SIG-M5 treated with dmso at 0.1 percent for 504 hours (cell line): ENCODE data around the gene PAK5.

Experiments used
- DNase-seq: peaks from one replicate; lab custom pipeline; 2025; ENCODE audit not compliant: unreplicated experiment; lab: John Stamatoyannopoulos, UW

PAK5 gene

DNA sequence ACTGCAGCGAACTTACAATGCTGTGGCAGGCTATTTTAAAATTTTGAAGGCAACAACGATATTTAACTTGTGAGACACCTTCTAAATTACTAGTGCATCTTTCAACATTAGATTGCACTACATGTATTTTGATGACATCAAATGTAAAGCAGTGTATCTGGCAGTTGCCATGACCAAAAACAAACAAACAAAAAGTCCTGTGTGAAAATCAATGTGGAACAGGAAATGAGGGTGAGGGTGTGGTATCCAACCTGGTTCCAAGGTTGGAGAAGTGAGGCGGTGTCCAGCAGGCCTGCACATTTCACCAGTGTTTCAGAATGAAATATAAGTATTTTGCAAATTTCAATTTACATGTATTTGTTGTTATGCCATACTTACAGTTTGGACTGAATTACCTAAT lies 212.5 kb downstream of the PAK5 start:
- no peak for DNase-seq

DNA sequence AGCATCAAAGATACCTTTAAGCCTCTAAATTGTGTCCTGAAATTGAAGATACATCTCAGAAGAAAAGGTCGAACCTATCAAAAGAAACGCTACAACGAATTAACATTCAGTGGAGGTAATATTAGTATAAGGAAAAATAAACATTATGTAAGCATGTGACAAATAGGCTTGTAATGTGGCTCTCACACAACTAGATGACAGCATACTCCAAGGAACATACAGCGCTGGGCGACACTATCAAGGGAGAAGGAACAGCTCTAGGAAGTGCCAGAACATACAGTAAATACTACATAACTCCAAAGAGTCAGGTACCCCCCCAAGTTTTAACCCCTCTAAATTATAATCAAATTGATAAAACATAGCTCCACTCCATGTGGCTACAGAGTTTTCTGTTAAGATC lies 220.9 kb downstream of the PAK5 start:
- DNase-seq = peak; percentile 61

DNA sequence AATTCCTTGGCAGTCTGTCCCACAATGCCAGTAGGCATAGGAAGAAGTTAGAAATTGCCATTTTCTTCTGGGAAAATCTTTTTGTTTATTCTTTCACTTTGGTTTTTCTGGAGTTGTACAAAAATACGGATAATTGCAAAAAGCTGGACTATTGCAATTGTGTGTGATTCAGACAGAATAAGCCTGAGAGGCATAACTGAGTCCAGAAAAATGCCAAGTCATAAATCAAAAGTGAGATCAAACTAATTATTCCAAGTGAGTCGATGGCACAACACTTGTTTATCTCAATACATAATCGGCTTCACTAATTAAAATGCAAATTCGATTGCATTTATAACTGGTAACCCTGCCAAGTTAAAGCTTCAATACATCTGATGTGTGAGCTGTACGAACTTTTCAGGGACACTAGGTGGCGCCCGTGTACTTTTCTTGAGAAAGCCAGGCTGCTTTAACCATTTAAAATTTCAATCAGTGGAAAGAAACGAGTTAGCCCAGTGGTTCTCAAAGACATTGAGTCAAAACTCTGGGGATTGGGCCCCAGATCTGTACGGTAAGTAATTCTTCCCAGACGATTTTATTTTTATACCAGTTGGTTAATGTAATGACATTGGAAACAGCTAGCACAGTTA lies 221.9 kb downstream of the PAK5 start:
- DNase-seq = peak; percentile 72

DNA sequence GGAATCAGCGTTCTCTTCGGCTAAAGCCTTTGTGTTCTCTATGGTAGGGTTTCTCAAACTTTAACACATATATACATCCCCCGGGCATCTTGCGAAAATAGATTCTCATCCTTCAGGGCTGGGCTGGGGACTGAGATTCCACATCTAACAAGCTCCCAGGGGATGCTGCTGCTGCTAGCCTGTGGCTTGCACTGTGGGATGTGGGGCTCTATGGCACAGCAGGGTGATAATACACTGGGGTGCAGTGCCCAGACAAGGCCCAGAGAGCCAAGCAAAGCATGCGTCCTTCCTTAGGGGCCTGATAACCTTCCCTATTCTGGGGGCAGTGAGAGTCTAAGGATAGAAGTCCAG lies 222.4 kb downstream of the PAK5 start:
- DNase-seq = no peak

DNA sequence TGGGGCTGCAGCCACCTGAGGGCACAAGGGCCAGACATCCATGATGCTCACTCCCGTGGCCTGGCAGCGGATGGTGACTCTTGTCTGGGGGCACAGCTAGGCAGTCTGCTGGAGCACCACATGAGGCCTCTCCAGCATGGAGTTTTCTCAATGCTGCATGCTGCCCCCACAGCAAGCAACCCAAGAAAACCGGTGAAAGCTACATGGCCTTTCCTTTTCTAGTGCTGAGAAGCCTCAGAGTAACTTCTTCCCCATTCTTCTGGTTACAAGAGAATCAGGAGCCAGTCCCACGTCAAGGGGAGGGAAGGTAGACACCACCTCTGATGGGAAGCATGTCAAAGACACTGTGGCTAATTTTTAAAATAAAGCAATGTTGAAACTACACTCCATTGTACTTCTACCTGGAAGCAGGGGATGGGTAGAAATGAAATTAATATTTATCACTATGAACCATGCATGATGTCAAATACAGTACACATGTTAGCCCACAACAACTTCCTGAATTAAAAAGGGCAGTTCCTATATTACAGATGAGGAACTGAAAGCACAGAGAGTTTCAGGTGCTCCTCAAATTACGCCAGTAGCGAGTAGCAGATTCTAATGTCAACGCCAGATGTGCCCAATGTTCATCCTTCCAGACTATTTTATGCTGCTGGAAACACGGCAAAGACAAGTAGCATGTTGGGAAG lies 223.0 kb downstream of the PAK5 start:
- DNase-seq = peak; percentile 88

DNA sequence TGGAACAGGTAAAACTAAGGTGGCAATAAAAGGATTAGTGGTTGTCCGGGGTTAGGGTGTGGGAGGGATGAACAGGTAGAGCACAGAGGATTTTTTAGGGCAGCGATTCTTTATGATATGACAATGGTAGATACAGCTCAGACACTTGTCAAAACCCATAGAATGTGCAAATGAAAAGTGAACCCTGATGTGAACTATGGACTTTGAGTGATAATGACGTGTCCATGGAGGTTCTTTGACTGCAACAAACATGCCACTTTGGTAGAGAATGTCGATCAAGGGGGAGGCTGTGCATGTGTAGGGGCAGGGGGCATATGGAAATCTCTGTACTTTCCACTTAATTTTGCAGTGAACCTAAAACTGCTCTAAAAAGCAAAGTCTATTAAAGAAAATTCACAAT lies 223.8 kb downstream of the PAK5 start:
- no peak for DNase-seq

DNA sequence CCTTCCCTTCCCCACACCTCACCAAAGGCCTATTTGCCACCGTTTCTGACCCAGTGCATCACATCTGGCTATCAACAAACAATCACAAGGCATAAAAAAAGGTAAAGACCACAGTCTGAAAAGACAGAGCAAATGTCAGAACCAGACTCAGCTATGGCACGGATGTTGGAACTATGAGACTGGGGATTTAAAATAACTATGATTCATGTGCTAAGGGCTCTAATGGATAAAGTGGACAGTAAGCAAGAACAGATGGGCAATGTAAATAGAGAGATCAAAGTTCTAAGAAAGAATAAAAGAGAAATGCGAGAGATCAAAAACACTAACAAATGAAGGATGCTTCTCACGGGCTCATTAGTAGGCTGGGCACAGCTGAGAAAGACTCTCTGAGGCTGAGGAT lies 225.0 kb downstream of the PAK5 start:
- no peak for DNase-seq

DNA sequence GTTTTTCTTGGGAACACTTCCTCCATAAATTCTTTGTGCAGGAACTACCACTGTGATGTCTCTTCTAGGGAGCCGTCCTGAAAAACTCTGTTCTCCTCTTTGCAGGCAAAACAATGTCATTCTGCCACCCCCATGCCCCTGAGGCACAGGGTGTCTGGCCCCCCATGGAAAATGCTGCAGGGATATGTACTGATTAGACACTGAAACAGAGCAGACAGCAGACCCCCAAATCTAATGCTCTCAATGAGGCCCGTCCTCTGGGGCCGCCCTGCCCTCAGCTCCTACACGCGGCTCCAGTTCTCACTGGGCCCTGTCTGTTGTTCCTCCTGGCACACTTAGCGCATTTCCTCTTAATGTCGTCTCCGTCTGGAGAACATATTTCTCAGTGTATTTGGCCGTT lies 227.0 kb downstream of the PAK5 start:
- no peak for DNase-seq

DNA sequence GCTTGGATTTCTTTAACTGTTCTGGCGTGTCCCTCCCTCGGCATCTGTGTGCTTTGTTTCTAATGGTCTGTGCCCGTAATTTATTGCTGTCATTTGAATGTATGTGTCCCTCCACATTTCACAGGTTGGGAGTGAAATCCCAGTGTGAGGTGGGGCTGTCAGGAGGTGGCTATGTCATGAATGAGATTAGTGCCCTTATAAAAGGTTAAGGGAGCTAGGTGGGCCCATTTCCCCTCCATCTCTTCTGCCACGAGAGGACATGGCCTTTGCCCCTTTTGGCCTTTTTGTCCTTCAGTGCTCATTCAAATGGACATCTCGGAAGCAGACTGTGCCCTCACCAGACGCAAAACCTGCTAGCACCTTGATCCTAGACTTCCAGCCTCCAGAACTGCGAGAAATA lies 228.2 kb downstream of the PAK5 start:
- DNase-seq = no peak

DNA sequence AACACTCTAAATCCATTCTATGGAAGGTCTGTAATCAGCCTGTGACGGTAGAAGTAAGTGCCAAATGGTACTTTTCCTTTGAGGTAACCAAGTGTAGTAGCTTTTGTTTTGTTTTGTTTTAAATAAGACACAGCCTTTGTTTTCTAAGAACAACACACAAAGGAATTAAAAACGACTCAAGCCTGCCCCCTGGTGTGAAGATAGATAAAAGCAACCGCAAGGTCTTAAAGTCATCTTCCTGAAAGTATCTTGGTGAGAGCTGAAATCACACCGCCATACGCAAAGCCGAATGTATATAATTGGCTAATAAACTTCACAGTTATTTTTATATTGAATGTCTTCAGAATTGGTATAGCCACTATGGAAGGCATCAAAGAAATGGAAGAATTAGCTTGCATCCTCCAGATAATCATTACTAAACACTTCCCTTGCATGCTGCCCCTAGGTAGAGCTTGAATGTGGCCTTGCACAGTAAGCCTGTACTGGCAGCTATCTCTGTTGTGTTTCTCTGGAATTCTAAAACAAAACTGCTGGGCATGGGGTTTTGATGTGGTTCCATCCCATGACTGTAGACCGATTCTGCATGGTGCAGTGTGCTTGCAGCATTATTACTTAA lies 228.9 kb downstream of the PAK5 start:
- DNase-seq = peak; percentile 76

DNA sequence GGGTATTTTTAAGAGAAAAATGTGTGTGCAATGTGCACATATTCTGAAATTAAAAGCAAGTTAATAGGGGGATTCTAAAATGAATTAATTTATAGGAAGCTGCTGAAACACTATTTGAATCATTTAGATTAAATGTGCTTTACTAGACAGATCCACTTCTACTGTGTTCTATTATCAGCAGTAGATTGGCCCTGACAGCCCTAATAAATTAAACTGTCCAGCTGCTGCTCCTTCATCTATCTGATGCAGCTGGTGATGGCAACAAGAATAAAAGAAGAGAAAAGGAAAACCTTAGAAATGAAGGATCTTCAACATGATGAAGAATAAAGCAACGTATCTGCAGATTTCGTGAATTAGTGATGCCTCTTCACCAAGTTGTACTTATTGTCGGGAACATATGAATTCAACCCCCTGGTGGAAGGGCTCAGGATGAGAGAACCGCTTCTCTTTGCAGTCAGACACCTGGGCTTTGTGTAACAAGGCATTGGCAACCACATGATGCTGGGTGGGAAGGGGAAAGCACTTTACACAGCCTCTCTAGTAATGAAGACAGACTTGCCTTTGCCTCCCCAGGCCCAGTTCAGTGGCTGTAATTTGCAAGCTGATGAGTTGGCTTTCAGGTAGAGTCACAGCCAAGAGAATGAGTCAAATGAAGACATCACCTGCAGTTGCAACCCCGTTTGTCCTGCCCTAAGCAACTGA lies 230.1 kb downstream of the PAK5 start:
- no peak for DNase-seq

DNA sequence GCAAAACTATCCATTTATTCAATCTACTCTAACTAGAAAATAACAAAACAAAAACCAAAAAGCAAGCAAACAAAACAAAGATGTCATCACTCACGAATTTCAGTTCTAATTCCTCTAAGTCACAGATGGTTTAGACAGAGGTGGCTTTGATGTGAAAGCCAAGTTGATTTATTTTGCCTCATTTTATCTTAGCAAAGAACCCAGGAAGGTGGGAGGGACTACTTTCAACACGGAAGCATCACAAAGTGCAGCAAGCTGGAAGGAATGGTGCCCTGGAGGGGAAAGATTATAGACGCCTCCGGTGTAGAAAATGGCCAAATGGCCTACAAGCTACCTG lies 236.1 kb downstream of the PAK5 start:
- DNase-seq = no peak

DNA sequence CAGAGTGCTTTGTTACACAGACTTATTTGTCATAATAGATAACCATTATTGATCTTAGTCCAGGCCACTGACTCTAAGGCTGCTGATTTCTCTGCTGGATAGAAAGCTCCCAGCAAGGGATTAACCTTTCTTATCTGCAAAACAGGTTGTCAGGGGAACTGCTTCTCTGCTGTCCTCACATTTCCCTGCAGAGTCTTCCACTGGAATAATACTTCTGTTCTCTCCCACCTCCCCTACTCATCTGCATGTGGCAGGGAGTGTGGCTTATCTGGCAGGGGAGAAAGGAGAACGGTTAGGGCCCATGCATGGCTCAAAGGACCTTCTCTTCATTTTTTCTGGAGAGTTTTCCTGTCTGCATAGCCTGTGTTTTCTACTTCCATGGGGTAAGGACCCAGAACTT lies 238.3 kb downstream of the PAK5 start:
- DNase-seq = no peak

DNA sequence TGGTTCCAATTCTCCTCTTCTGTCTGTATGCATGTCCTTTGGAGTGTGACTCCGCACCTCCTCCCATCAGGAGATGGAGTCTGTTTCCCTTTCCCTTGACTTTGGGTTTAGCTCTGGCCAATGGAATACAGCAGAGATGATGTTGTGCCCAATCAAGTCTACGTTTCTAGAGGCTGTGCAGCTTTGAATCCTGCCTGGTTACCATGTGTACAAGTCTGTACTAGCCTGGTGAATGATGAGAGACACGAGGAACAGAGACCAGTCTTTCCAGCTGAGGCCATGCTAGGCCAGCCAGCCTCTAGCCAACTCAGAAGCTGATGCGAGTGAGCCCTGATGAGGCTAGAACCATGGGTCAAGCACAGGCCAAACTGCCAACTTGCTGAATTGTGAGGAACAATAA lies 241.3 kb downstream of the PAK5 start:
- no peak for DNase-seq

DNA sequence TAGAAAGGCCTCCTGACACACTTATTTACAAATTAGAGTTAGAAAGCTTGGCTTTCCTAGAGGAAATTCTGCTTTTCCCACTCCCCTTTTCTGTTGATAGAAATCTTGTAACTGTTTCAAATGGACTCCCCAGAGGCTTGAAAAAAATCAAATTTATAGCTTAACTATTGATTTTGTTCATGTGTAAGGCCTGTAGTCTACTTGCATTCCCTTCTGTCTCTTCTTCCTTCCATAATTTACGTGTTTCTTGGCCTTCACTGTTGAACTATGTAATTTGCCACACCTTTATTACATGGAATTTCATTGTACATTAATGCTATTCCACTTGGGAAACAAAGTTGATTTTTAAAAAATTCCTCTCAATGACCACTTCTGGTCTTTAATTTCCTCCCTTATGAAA lies 243.1 kb downstream of the PAK5 start:
- DNase-seq = no peak

DNA sequence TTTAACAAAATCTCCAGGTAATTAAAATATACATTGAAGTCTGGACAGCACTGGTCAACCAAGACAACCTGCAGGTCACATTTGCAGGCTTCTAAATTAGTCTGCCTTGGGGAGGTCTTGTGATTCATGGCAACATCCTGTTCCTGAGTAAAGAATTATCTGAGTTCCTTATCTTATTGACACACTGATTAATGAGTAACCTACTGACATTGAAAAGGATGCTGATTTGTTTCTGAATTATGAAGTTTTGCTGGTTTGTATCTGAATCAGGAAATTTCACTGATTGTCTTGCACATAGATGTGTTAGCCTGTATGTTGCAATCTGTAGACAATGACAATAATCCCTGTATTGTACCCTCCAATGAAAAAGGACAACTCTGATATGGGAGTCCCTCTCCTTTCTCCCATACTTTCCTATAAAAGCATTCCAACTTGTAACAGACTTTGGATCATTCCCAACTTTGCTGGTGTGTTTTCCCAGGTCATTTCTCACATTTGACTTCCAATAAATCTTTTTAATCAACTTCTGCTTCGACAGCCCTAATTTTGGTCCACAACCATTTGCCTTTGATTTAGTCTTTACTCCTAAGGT lies 244.5 kb downstream of the PAK5 start:
- no peak for DNase-seq

DNA sequence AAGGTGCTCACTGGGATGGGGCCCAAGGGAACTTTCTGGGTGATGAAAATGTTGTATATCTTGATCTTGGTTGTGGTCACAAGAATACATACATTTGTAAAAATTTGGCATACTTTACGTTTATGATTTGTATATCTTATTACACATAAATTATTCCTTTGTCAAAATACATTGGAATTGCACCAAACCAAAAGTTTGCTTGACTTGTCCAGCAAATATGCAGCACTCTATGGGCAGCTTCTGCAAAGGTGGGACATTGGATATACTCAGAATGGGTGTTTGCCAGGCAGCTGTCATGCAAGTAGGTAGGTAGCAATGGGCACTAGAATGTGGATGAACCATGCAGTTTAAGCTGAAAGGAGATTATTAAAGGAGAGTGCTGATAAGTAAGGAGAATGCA lies 246.5 kb downstream of the PAK5 start:
- DNase-seq = no peak

DNA sequence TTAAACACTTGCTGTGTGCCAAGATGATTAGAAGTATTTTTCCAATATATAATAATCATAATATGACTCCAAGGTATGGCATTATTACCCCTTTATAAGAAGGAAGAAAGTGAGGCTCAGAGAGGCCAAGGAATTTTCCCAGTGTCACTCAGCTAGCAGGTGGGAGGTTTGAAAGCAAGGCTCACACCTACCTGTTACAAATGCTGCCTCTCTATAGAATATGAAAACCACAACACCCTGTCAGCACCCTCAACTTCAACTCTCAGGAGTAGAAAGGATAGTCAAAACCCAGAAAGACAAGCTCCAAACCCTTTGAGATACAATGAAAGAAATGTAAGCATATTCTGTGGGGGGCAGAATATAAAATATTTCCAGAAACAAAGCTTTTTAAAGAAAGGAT lies 247.8 kb downstream of the PAK5 start:
- DNase-seq = no peak

DNA sequence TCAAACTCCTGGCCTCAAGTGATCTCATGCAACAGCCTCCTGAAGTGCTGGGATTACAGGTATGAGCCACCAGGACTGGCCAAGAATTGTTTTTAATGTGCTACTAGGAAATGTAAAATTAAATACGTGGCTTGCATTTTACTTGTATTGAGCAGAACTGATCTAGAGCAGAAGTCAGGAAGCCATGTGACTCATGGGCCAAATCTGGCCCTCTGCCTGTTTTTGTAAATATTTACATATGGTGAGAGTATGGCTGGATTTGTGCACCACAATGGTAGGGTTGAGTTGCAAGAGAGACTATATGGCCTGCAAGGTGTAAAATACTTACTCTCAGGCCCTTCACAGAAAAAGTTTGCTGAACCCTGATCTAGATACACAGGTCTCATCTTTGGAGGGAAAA lies 248.7 kb downstream of the PAK5 start:
- DNase-seq = no peak

DNA sequence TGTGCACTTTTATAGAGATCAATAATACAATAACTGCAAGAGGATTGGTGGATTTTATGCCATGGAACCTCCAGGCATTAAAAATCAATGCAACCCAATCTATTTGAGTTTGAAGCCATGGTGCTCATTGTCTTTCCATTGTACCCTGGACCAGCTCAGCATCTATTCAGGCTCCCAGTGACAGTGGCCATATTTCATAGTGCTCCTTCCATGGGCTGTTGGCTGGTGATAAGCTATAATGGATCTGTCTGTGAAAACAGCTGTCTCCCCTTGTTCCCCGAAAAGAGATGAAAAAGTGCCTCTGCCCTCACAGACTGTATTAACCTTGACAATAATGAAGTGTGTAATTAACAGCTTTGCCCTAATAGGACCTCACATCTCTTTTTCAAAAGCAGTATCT lies 250.2 kb downstream of the PAK5 start:
- no peak for DNase-seq

DNA sequence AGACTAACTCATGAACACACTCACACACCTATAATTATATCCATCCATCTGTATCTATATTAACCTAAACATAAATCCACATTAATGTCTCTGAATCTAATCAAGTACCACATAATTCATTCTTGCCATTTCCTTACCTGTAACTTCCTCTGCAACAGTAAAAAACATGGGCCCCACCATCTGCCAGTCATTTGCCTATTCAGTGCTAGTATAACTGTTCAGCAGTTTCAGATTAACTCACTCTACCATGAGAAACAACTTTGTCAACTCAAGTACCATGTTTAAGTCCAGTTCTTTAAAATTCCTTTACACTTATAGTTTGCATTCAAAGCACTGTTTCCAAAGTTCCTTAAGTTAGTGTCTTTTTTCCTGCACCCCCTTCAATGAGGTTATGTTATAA lies 255.7 kb downstream of the PAK5 start:
- DNase-seq = no peak

DNA sequence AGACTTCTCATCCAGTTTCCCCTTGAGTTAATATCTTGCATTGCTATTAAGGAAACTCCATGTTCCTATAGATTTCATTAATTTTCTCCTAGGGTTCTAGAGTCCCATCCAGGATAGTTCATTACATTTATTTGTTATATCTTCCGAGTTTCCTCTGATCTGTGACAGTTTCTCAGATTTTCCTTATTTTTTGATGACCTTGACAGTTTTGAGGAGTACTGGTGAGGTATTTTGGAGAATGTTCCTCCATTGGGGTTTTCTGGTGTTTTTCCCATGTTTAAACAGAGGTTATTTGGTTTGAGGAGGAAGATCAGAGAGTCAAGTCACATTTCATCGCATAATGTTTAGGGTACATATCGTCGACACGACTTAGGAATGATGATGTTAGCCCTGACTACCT lies 256.7 kb downstream of the PAK5 start:
- no peak for DNase-seq
